Liver (tissue), 9 donors: ENCODE measurements around the gene EPHB6. TPM values are rescaled to one million over a fixed set of nuclear protein-coding genes. Genes with fewer than 3 reads are reported as not detected.

ENCODE experiments used
- DNase-seq: peaks from one replicate; pipeline ENCODE4 v3.0.0-alpha.2; 2017; ENCODE audit warnings: low spot score
- H3K27ac ChIP-seq, 2 donors: one replicate each; pipeline ENCODE4 v1.7.0; 2013; ENCODE audit warnings: inconsistent platforms in 2 of 2, low read length in 2 of 2, control low read depth in 1 of 2, low read depth in 1 of 2, mild to moderate bottlenecking in 1 of 2
- H3K27me3 ChIP-seq, 4 donors: one replicate each; pipeline versions ENCODE4 v1.6.1 to v1.7.0; 2013; ENCODE audit warnings: low read length in 3 of 4, inconsistent platforms in 1 of 4, mild to moderate bottlenecking in 1 of 4, moderate library complexity in 1 of 4; ENCODE audit not compliant: control insufficient read depth in 4 of 4, insufficient read depth in 4 of 4
- H3K36me3 ChIP-seq, 4 donors: one replicate each; pipeline versions ENCODE4 v1.6.1 to v1.7.0; 2013; ENCODE audit warnings: low read length in 3 of 4, mild to moderate bottlenecking in 3 of 4, low read depth in 1 of 4, moderate library complexity in 1 of 4; ENCODE audit not compliant: control insufficient read depth in 4 of 4, insufficient read depth in 3 of 4
- H3K4me1 ChIP-seq, 4 donors: one replicate each; pipeline versions ENCODE4 v1.6.1 to v1.7.0; 2013; ENCODE audit warnings: low read length in 3 of 4, mild to moderate bottlenecking in 3 of 4, moderate library complexity in 1 of 4; ENCODE audit not compliant: control insufficient read depth in 4 of 4, insufficient read depth in 4 of 4
- H3K4me3 ChIP-seq, 3 donors: one replicate each; pipeline versions ENCODE4 v1.6.1 to v1.7.0; 2013; ENCODE audit warnings: low read length in 3 of 3, control low read depth in 1 of 3, low read depth in 1 of 3, mild to moderate bottlenecking in 1 of 3
- H3K9ac ChIP-seq, 2 donors: one replicate each; pipeline ENCODE4 v1.7.0; 2013; ENCODE audit warnings: low read length in 2 of 2, mild to moderate bottlenecking in 2 of 2, moderate library complexity in 2 of 2, control low read depth in 1 of 2, low read depth in 1 of 2
- H3K9me3 ChIP-seq, 4 donors: one replicate each; pipeline versions ENCODE4 v1.6.1 to v1.7.0; 2013; ENCODE audit warnings: low read length in 3 of 4; ENCODE audit not compliant: control insufficient read depth in 4 of 4
- ATF3 ChIP-seq: IDR thresholded peaks from 2 replicates; pipeline ENCODE4 v1.6.1; 2016; ENCODE audit warnings: antibody characterized with exemption
- CTCF ChIP-seq: fragments of 150-350 bp; IDR thresholded peaks from 2 replicates; pipeline ENCODE4 v1.5.1; 2017; ENCODE audit warnings: improper control_type of control experiment, low read depth, low read length; ENCODE audit not compliant: missing input control
- EGR1 ChIP-seq, 2 donors: IDR thresholded peaks; 2 replicates each; pipeline ENCODE4 v1.6.1; 2016 to 2018; ENCODE audit warnings: antibody characterized with exemption in 2 of 2, low read depth in 2 of 2
- FOXA1 ChIP-seq: IDR thresholded peaks from 2 replicates; pipeline ENCODE4 v1.6.1; 2016; ENCODE audit warnings: antibody characterized with exemption
- FOXA2 ChIP-seq: IDR thresholded peaks from 2 replicates; pipeline ENCODE4 v1.6.1; 2016; ENCODE audit warnings: antibody characterized with exemption
- HNF4A ChIP-seq, 2 donors: conservative IDR thresholded peaks; 2 replicates each; pipeline ENCODE4 v1.6.1; 2016; ENCODE audit warnings: antibody characterized with exemption in 2 of 2, mild to moderate bottlenecking in 2 of 2
- HNF4G ChIP-seq: IDR thresholded peaks from 2 replicates; pipeline ENCODE4 v1.6.1; 2016; ENCODE audit warnings: antibody characterized with exemption
- JUND ChIP-seq, 2 donors: IDR thresholded peaks; 2 replicates each; pipeline ENCODE4 v1.6.1; 2016; ENCODE audit warnings: antibody characterized with exemption in 2 of 2
- MAX ChIP-seq: IDR thresholded peaks from 2 replicates; pipeline ENCODE4 v1.6.1; 2016; ENCODE audit warnings: antibody characterized with exemption
- NR2F2 ChIP-seq: IDR thresholded peaks from 2 replicates; pipeline ENCODE4 v1.6.1; 2016; ENCODE audit warnings: antibody characterized with exemption
- RAD21 ChIP-seq, 2 donors: IDR thresholded peaks; 2 replicates each; pipeline ENCODE4 v1.6.1; 2016; ENCODE audit warnings: antibody characterized with exemption in 2 of 2, mild to moderate bottlenecking in 2 of 2
- REST ChIP-seq: IDR thresholded peaks from 2 replicates; pipeline ENCODE4 v1.6.1; 2016; ENCODE audit warnings: antibody characterized with exemption, mild to moderate bottlenecking
- RXRA ChIP-seq, 2 donors: IDR thresholded peaks; 2 replicates each; pipeline ENCODE4 v1.6.1; 2017 to 2018; ENCODE audit warnings: antibody characterized with exemption in 2 of 2, mild to moderate bottlenecking in 1 of 2
- SP1 ChIP-seq: IDR thresholded peaks from 2 replicates; pipeline ENCODE4 v1.6.1; 2018; ENCODE audit warnings: antibody characterized with exemption, mild to moderate bottlenecking
- TAF1 ChIP-seq: conservative IDR thresholded peaks from 2 replicates; pipeline ENCODE4 v1.6.1; 2016; ENCODE audit warnings: antibody characterized with exemption, mild to moderate bottlenecking
- YY1 ChIP-seq: IDR thresholded peaks from 2 replicates; pipeline ENCODE4 v1.6.1; 2016; ENCODE audit warnings: antibody characterized with exemption, mild to moderate bottlenecking
- ZBTB33 ChIP-seq: IDR thresholded peaks from 2 replicates; pipeline ENCODE4 v1.6.1; 2016; ENCODE audit warnings: antibody characterized with exemption
- WGBS: extraction: QIAGEN DNeasy Blood & Tissue Kit; methylation state at CpG from one replicate; pipeline ENCODE4 v1.1.7; 2013; 5-methylcytosine and 5-hydroxymethylcytosine counted together
- polyA plus RNA-seq, 2 donors: library from polyadenylated mRNA; stranded (reverse) in 1 of 2; unstranded in 1 of 2; fragments of 200-250 nt in 1 of 2; fragments of >200 nt in 1 of 2; fragmentation: Nextera tagmentation in 1 of 2; extraction: Ambion mirVana in 1 of 2; gene quantifications; one replicate each; pipeline versions ENCODE4 v1.2.1 to v1.2.3, GENCODE V29; 2013 to 2015
- total RNA-seq, 2 donors: library from RNA; depleted of rRNA; stranded (reverse); fragments of >200 nt; gene quantifications; one replicate each; pipeline ENCODE4 v1.2.3, GENCODE V29; 2014
- donor health status: healthy.
- donor health status: healthy.
- donor health status: healthy.
- donor health status: healthy.
- donor health status: healthy.

EPHB6 gene
- total and polyA plus RNA-seq, 4 donors, result 1.2 to 4.3 (median 2.0) TPM

GRCh38 chr7:142904128-142904527 is 49.3 kb downstream of the EPHB6 start:
- no peak overlapping the region for H3K27ac ChIP-seq
- no peak for TF ChIP-seq SP1
- TF ChIP-seq FOXA2, result no peak
- TF ChIP-seq NR2F2, result no peak
- no peak for TF ChIP-seq REST
- no peak for TF ChIP-seq YY1
- no peak for TF ChIP-seq HNF4G
- no peak for TF ChIP-seq TAF1
- TF ChIP-seq CTCF, result no peak
- no peak for TF ChIP-seq RXRA (IDR thresholded peaks at IDR 0.05)
- TF ChIP-seq HNF4A (conservative IDR thresholded peaks at IDR 0.05), result no peak
- TF ChIP-seq MAX, result no peak
- no peak for TF ChIP-seq FOXA1
- no peak for TF ChIP-seq EGR1 (IDR thresholded peaks at IDR 0.05; ENCODE audit: low read depth in 2 of 2)
- TF ChIP-seq JUND (IDR thresholded peaks at IDR 0.05), result no peak
- TF ChIP-seq ATF3, result no peak
- no peak overlapping the region for H3K9ac ChIP-seq
- no peaks in the 10 kb centered on the region for H3K36me3 ChIP-seq
- H3K27me3 ChIP-seq, result no peaks in the 10 kb centered on the region
- H3K4me1 ChIP-seq, result no peaks in the 10 kb centered on the region
- H3K4me3 ChIP-seq, result no peak overlapping the region
- H3K9me3 ChIP-seq, result no peaks in the 10 kb centered on the region
- DNase-seq, result no peak

GRCh38 chr7:142905759-142906158 is 50.9 kb downstream of the EPHB6 start:
- H3K9ac ChIP-seq, result no peak overlapping the region
- WGBS, result 80% methylated on average over 2 of the region's 2 CpGs
- no peak overlapping the region for H3K4me3 ChIP-seq
- no peak overlapping the region for H3K27ac ChIP-seq
- no peaks in the 10 kb centered on the region for H3K4me1 ChIP-seq
- no peak for TF ChIP-seq TAF1
- no peak for TF ChIP-seq FOXA1
- no peak for TF ChIP-seq REST
- no peak for TF ChIP-seq ATF3
- no peak for TF ChIP-seq NR2F2
- TF ChIP-seq FOXA2, result no peak
- TF ChIP-seq CTCF, result no peak
- no peak for TF ChIP-seq MAX
- TF ChIP-seq JUND (IDR thresholded peaks at IDR 0.05), result no peak
- TF ChIP-seq ZBTB33, result no peak
- TF ChIP-seq RAD21 (IDR thresholded peaks at IDR 0.05), result no peak
- TF ChIP-seq YY1, result no peak
- no peak for TF ChIP-seq HNF4G
- TF ChIP-seq EGR1 (IDR thresholded peaks at IDR 0.05; ENCODE audit: low read depth in 2 of 2), result no peak
- H3K9me3 ChIP-seq, result no peaks in the 10 kb centered on the region
- H3K27me3 ChIP-seq, result no peaks in the 10 kb centered on the region
- DNase-seq, result no peak
- H3K36me3 ChIP-seq, result no peaks in the 10 kb centered on the region
